ENCODE measurements around the gene TOMM20. TPM values are rescaled to one million over a fixed set of nuclear protein-coding genes. Genes with fewer than 3 reads are reported as not detected.

Gene TOMM20
- total and polyA plus RNA-seq, 2 of the 8 experiments (the other 6 are each of a cell fraction or from before 2014, with no cell fraction given): 71.4 to 168 TPM

GRCh38 chr1:235076504-235077162 lies 52.0 kb downstream of the TOMM20 start:
- POLR2A ChIA-PET (ENCODE audit: partially characterized antibody): no interaction called here
- no peak for TF ChIP-seq CBX8 (IDR thresholded peaks at IDR 0.05; ENCODE audit: borderline replicate concordance, low read depth, low read length)
- no peak for TF ChIP-seq USF2 (IDR thresholded peaks at IDR 0.05; ENCODE audit: low read length)

More at GRCh38 chr1:235076504-235077162, 52.0 kb downstream of the TOMM20 start:
- H3K14ac ChIP-seq (ENCODE audit: insufficient read length): no peak overlapping the region
- H3K9ac ChIP-seq (replicated peaks in 1 of 4; ENCODE audit: extremely low read depth in 1 of 4, low read depth in 3 of 4, low read length in 3 of 4): no peak overlapping the region
- H2AK5ac ChIP-seq (ENCODE audit: low read depth, low read length): no peak overlapping the region
- FAIRE-seq (no peak), DNase-seq (ENCODE audit: low read depth in 1 of 2, low spot score in 2 of 2) (no peak)
- H3K23me2 ChIP-seq (ENCODE audit: low read depth, low read length): peaks cover 6% of the 10 kb centered on the region
- H2BK5ac ChIP-seq (ENCODE audit: low read depth, low read length): no peak overlapping the region
- no peak overlapping the region for H3K27ac ChIP-seq (ENCODE audit: low read depth, low read length)
- H2BK15ac ChIP-seq (ENCODE audit: low read length): no peak overlapping the region
- H3K4me2 ChIP-seq (ENCODE audit: insufficient read depth in 1 of 2, low read depth in 2 of 2, low read length in 2 of 2): no peak overlapping the region
- no peak overlapping the region for H3K56ac ChIP-seq (replicated peaks; ENCODE audit: insufficient read length, low read depth, low read length)
- no peak overlapping the region for H4K8ac ChIP-seq (ENCODE audit: extremely low read depth, insufficient read depth, low read length)
- H4K5ac ChIP-seq (ENCODE audit: insufficient read length, low read depth, low read length): no peak overlapping the region
- no peak overlapping the region for H2BK20ac ChIP-seq (ENCODE audit: low read length)
- no peak overlapping the region for H3K23ac ChIP-seq (ENCODE audit: insufficient read length)
- H4K20me1 ChIP-seq (replicated peaks in 1 of 2; ENCODE audit: control insufficient read depth in 1 of 2, insufficient read depth in 2 of 2, low read length in 2 of 2): peaks cover 0 to 6% of the 10 kb centered on the region in 2 experiments
- H3K79me1 ChIP-seq (ENCODE audit: low read depth, low read length): no peaks in the 10 kb centered on the region
- no peak overlapping the region for H2AFZ ChIP-seq (ENCODE audit: low read length)
- H2BK120ac ChIP-seq (replicated peaks; ENCODE audit: low read depth, low read length): no peak overlapping the region
- H3K9me3 ChIP-seq (ENCODE audit: insufficient read depth in 2 of 2, low read depth in 1 of 2, low read length in 1 of 2): peaks cover 0 to 3% of the 10 kb centered on the region in 2 experiments; a peak in 2 of 4 replicates
- peaks cover 0 to 6% (median 2%) of the 10 kb centered on the region in 4 experiments; a peak in 3 of 7 replicates for H3K4me1 ChIP-seq (replicated peaks in 1 of 4; ENCODE audit: control insufficient read depth in 3 of 4, insufficient read depth in 4 of 4, low read length in 3 of 4)
- H3K18ac ChIP-seq (ENCODE audit: extremely low read depth, low read length): no peak overlapping the region
- H4K91ac ChIP-seq (replicated peaks; ENCODE audit: insufficient read length, low read length): no peak overlapping the region
- H3K27me3 ChIP-seq (replicated peaks in 1 of 4; ENCODE audit: control insufficient read depth in 3 of 4, extremely low read depth in 1 of 4, insufficient read depth in 3 of 4, low read length in 3 of 4): no peaks in the 10 kb centered on the region
- CTCF ChIA-PET (ENCODE audit: partially characterized antibody): no interaction called here
- no peak overlapping the region for H3K4me3 ChIP-seq (ENCODE audit: extremely low read depth in 1 of 4, insufficient read depth in 2 of 4, low read depth in 3 of 4, low read length in 4 of 4)
- no peak overlapping the region for H3K4ac ChIP-seq (replicated peaks; ENCODE audit: insufficient read length, low read depth, low read length)
- peaks cover 0 to 4% (median 0%) of the 10 kb centered on the region in 4 experiments; a peak in 1 of 8 replicates for H3K36me3 ChIP-seq (ENCODE audit: control insufficient read depth in 2 of 4, insufficient read depth in 4 of 4, low read length in 3 of 4)
- WGBS, 2 experiments (ENCODE audit: extremely low coverage in 1 of 2, insufficient coverage in 1 of 2, insufficient read length in 1 of 2, insufficient replicate concordance in 2 of 2, low coverage in 1 of 2, low lambda C conversion rate in 2 of 2, missing lambda C conversion rate in 1 of 2): 96% methylated on average over 16 of the region's 16 CpGs; no CpG with 5 or more reads in 1 of the 2 experiments
- peaks cover 0 to 3% of the 10 kb centered on the region in 2 experiments; a peak in 1 of 4 replicates for H3K79me2 ChIP-seq (ENCODE audit: control insufficient read depth in 1 of 2, insufficient read depth in 2 of 2, low read length in 2 of 2)
- H2BK12ac ChIP-seq (ENCODE audit: low read depth, low read length): no peak overlapping the region

All from H1 (cell line).